Measurements from ENCODE around the gene COX4I1. TPM values are rescaled to one million over a fixed set of nuclear protein-coding genes. Genes with fewer than 3 reads are reported as not detected.

The COX4I1 gene
- total RNA-seq, 1 experiment from 2014 or later, result 839 TPM

DNA sequence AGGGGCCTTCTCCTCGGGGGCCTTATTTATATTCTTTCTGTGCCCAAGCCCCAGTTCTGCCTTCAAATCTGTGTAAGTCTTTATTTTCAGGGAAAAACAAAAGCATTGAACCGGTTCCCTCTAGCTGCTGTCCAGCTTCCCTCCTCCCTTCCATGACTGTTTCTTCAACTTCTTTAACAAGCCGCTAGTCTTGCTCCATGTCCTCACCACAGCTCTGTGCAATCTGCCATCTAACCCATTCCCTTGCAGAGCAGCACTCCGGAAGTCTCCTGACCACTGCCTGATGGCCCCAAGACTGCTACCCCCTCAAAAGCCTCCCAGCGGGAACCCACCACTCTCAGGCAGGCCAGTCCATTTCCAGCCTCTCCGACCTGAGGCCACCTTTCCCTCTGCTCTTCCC, 17.0 kb upstream of the COX4I1 start (continued):
- TF ChIP-seq, protein P1, sequence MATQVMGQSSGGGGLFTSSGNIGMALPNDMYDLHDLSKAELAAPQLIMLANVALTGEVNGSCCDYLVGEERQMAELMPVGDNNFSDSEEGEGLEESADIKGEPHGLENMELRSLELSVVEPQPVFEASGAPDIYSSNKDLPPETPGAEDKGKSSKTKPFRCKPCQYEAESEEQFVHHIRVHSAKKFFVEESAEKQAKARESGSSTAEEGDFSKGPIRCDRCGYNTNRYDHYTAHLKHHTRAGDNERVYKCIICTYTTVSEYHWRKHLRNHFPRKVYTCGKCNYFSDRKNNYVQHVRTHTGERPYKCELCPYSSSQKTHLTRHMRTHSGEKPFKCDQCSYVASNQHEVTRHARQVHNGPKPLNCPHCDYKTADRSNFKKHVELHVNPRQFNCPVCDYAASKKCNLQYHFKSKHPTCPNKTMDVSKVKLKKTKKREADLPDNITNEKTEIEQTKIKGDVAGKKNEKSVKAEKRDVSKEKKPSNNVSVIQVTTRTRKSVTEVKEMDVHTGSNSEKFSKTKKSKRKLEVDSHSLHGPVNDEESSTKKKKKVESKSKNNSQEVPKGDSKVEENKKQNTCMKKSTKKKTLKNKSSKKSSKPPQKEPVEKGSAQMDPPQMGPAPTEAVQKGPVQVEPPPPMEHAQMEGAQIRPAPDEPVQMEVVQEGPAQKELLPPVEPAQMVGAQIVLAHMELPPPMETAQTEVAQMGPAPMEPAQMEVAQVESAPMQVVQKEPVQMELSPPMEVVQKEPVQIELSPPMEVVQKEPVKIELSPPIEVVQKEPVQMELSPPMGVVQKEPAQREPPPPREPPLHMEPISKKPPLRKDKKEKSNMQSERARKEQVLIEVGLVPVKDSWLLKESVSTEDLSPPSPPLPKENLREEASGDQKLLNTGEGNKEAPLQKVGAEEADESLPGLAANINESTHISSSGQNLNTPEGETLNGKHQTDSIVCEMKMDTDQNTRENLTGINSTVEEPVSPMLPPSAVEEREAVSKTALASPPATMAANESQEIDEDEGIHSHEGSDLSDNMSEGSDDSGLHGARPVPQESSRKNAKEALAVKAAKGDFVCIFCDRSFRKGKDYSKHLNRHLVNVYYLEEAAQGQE (IDR thresholded peaks at IDR 0.05; ENCODE audit: low read depth), result no peak
- TF ChIP-seq, protein P2, sequence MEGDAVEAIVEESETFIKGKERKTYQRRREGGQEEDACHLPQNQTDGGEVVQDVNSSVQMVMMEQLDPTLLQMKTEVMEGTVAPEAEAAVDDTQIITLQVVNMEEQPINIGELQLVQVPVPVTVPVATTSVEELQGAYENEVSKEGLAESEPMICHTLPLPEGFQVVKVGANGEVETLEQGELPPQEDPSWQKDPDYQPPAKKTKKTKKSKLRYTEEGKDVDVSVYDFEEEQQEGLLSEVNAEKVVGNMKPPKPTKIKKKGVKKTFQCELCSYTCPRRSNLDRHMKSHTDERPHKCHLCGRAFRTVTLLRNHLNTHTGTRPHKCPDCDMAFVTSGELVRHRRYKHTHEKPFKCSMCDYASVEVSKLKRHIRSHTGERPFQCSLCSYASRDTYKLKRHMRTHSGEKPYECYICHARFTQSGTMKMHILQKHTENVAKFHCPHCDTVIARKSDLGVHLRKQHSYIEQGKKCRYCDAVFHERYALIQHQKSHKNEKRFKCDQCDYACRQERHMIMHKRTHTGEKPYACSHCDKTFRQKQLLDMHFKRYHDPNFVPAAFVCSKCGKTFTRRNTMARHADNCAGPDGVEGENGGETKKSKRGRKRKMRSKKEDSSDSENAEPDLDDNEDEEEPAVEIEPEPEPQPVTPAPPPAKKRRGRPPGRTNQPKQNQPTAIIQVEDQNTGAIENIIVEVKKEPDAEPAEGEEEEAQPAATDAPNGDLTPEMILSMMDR (IDR thresholded peaks at IDR 0.05 in 2 of 3, conservative IDR thresholded peaks at IDR 0.05 in 1 of 3; ENCODE audit: borderline replicate concordance in 1 of 3, insufficient read depth in 1 of 3, low read depth in 2 of 3, low read length in 2 of 3), result no peak
- no peak for TF ChIP-seq EGR1 (IDR thresholded peaks at IDR 0.05; ENCODE audit: low read depth)

DNA sequence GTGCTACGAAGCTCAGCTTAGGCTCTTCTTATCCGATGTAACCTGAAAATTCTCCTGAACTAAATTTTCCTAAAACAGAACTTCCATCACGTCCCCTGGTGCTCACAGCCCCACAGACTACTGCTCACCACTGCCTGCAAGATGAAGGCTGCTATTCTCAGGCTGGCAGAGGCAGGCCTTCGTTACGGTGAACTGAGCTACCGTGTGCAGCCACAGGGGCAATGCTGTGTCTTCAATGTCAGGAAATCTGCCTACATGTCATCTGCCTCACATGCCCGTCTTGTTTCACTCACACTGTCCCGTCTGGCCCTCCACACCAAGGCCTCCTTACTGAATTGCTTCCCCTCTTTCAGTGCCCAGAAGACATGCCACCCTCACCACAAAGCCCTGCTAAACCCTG, 16.1 kb upstream of the COX4I1 start:
- BruUV-seq (replicated peaks), result no TSS peak
- no peaks in the 10 kb centered on the region for H3K27me3 ChIP-seq (ENCODE audit: insufficient read depth, low read length)
- no peaks in the 10 kb centered on the region for H3K9me2 ChIP-seq (ENCODE audit: insufficient read depth)
- H3K4me2 ChIP-seq (ENCODE audit: low read length), result no peak overlapping the region
- no peak overlapping the region for H3K27ac ChIP-seq (ENCODE audit: low read depth, low read length)
- peaks cover 68% of the 10 kb centered on the region for H3K79me2 ChIP-seq (ENCODE audit: insufficient read depth, low read length)
- ChIA-PET RAD21 (ENCODE audit: low non-redundant PET in 1 of 2, low total read pairs in 2 of 2, uncharacterized antibody in 2 of 2, unreplicated experiment in 2 of 2) (no interaction called here), POLR2A (no interaction called here), CTCF (no interaction called here)
- H3K4me3 ChIP-seq (replicated peaks in 1 of 2; ENCODE audit: low read depth in 1 of 2, low read length in 2 of 2), result no peak overlapping the region
- no peaks in the 10 kb centered on the region for H3K9me3 ChIP-seq (ENCODE audit: control insufficient read depth in 1 of 2, insufficient read depth in 1 of 2, low read depth in 1 of 2, low read length in 2 of 2)
- H3K4me1 ChIP-seq (ENCODE audit: control insufficient read depth in 1 of 2, insufficient read depth in 2 of 2, low read length in 2 of 2), result no peaks in the 10 kb centered on the region
- H3K36me3 ChIP-seq (ENCODE audit: control insufficient read depth in 1 of 2, insufficient read depth in 2 of 2, low read length in 2 of 2), result peaks cover 20 to 61% of the 10 kb centered on the region in 2 experiments
- peak; percentile 33; the same call in 1 of the 2 replicates for ATAC-seq
- no peak overlapping the region for H3K9ac ChIP-seq (ENCODE audit: low read length)
- intact Hi-C loops (cut with micrococcal nuclease), result no loop called here
- no peak overlapping the region for H2AFZ ChIP-seq (ENCODE audit: low read depth, low read length, poor library complexity, severe bottlenecking)
- no peak for DNase-seq (ENCODE audit: low read depth, low spot score)
- no peaks in the 10 kb centered on the region; the same call in 1 of the 2 replicates for H4K20me1 ChIP-seq (ENCODE audit: insufficient read depth)
- TF ChIP-seq, protein P1 (IDR thresholded peaks at IDR 0.05; ENCODE audit: low read depth), result no peak
- TF ChIP-seq ZFX (IDR thresholded peaks at IDR 0.05) (no peak), SRF (IDR thresholded peaks at IDR 0.05; ENCODE audit: low read depth) (no peak), ELF1 (IDR thresholded peaks at IDR 0.05; ENCODE audit: borderline replicate concordance, low read depth) (no peak), EZH2 (IDR thresholded peaks at IDR 0.05) (no peak), RAD21 (IDR thresholded peaks at IDR 0.05; ENCODE audit: low read depth) (no peak), EZH2phosphoT487 (IDR thresholded peaks at IDR 0.05; ENCODE audit: borderline replicate concordance) (no peak), FOSL1 (IDR thresholded peaks at IDR 0.05; ENCODE audit: low read depth) (no peak), CEBPB (IDR thresholded peaks at IDR 0.05; ENCODE audit: low read depth) (no peak), SP1 (IDR thresholded peaks at IDR 0.05; ENCODE audit: low read depth) (no peak), CBX3 (IDR thresholded peaks at IDR 0.05; ENCODE audit: low read depth) (no peak), TCF7L2 (IDR thresholded peaks at IDR 0.05; ENCODE audit: borderline replicate concordance, extremely low read depth, insufficient read depth, insufficient read length) (no peak), ZNF274 (IDR thresholded peaks at IDR 0.05; ENCODE audit: low read depth, low read length) (no peak), ATF3 (IDR thresholded peaks at IDR 0.05) (no peak), POLR2AphosphoS5 (IDR thresholded peaks at IDR 0.05; ENCODE audit: low read depth, low read length) (no peak), SIN3A (IDR thresholded peaks at IDR 0.05; ENCODE audit: low read depth) (no peak)

All from HCT116 (cell line).